ENCODE data around the gene SLC16A6. TPM values are rescaled to one million over a fixed set of nuclear protein-coding genes. Genes with fewer than 3 reads are reported as not detected.

Gene SLC16A6
- total and polyA plus RNA-seq, 2 of the 4 experiments (the other 2 are of a cell fraction), result 0.22 to 0.54 TPM

- Histone ChIP-seq H3K27me3 (ENCODE audit: control insufficient read depth, insufficient read depth, low read length) (no peaks in the 10 kb centered on the region), H2AK9ac (replicated peaks; ENCODE audit: low read depth, low read length, poor library complexity) (no peak overlapping the region), H3K9ac (ENCODE audit: low read depth, low read length) (no peak overlapping the region), H3K27ac (ENCODE audit: insufficient read depth, low read length) (no peak overlapping the region), H3K9me3 (ENCODE audit: control insufficient read depth, insufficient read depth, low read length) (no peaks in the 10 kb centered on the region), H3K79me1 (ENCODE audit: low read depth in 1 of 2, low read length in 2 of 2) (no peaks in the 10 kb centered on the region), H2BK20ac (ENCODE audit: low read depth, low read length) (no peak overlapping the region), H3K18ac (ENCODE audit: low read depth, low read length) (no peak overlapping the region), H3K4me2 (ENCODE audit: low read depth, low read length) (no peak overlapping the region), H3K23ac (ENCODE audit: low read depth, low read length) (no peak overlapping the region), H3K4me1 (ENCODE audit: control insufficient read depth, insufficient read depth, low read length) (no peaks in the 10 kb centered on the region), H4K5ac (ENCODE audit: low read depth, low read length) (no peak overlapping the region), H4K8ac (ENCODE audit: low read depth in 2 of 2, low read length in 2 of 2) (no peak overlapping the region), H3K9me1 (ENCODE audit: insufficient read depth, low read length) (no peaks in the 10 kb centered on the region), H3K36me3 (ENCODE audit: control insufficient read depth, insufficient read depth, low read length) (no peaks in the 10 kb centered on the region), H3K56ac (ENCODE audit: extremely low read depth, insufficient read depth, low read length) (no peak overlapping the region), H4K91ac (ENCODE audit: insufficient read depth, low read depth, low read length) (no peak overlapping the region), H2BK15ac (ENCODE audit: low read depth, low read length) (no peak overlapping the region), H2BK5ac (ENCODE audit: low read depth, low read length, poor library complexity, severe bottlenecking) (no peak overlapping the region), H4K20me1 (ENCODE audit: insufficient read depth, low read length) (no peaks in the 10 kb centered on the region), H3K4me3 (ENCODE audit: insufficient read depth, low read depth, low read length) (no peak overlapping the region), H3K4ac (ENCODE audit: low read depth, low read length) (no peak overlapping the region), H2AFZ (replicated peaks; ENCODE audit: low read length, poor library complexity) (no peak overlapping the region), H2BK120ac (ENCODE audit: low read depth, low read length) (no peak overlapping the region), H3K14ac (replicated peaks; ENCODE audit: low read depth, low read length) (no peak overlapping the region), H2AK5ac (ENCODE audit: low read depth, low read length) (no peak overlapping the region)
- in situ Hi-C loops (cut with MboI; ENCODE audit: low sequenced_read_pairs), result no loop called here
- no peak for DNase-seq
- no TSS peak for BruUV-seq (replicated peaks)
- TF ChIP-seq, protein P1, sequence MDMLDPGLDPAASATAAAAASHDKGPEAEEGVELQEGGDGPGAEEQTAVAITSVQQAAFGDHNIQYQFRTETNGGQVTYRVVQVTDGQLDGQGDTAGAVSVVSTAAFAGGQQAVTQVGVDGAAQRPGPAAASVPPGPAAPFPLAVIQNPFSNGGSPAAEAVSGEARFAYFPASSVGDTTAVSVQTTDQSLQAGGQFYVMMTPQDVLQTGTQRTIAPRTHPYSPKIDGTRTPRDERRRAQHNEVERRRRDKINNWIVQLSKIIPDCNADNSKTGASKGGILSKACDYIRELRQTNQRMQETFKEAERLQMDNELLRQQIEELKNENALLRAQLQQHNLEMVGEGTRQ (IDR thresholded peaks at IDR 0.05; ENCODE audit: low read depth, low read length), result no peak
- TF ChIP-seq RAD21 (IDR thresholded peaks at IDR 0.05; ENCODE audit: low read length) (no peak), RCOR1 (IDR thresholded peaks at IDR 0.05; ENCODE audit: insufficient replicate concordance, low read length) (no peak), MAFK (IDR thresholded peaks at IDR 0.05; ENCODE audit: low read depth, low read length) (no peak), RFX5 (IDR thresholded peaks at IDR 0.05; ENCODE audit: low read depth, low read length) (no peak), NFE2L2 (IDR thresholded peaks at IDR 0.05; ENCODE audit: low read depth, low read length) (no peak), FOS (IDR thresholded peaks at IDR 0.05; ENCODE audit: low read depth, low read length) (no peak)
- intact Hi-C loops (cut with micrococcal nuclease), result no loop called here
- no CpG with 5 or more reads among the region's 4 CpGs for WGBS, 2 experiments (ENCODE audit: extremely low coverage in 2 of 2, insufficient read length in 1 of 2)
- ChIA-PET POLR2A (ENCODE audit: unreplicated experiment) (no interaction called here), CTCF (no interaction called here)
- dilution Hi-C loops (cut with HindIII; ENCODE audit: low sequenced_read_pairs, unreplicated experiment), result no loop called here
- ATAC-seq (ENCODE audit: low read depth), result no peak
Measured at GRCh38 chr17:68321556-68321954, 30.6 kb upstream of the SLC16A6 start.
